OCI-M2 (cell line): ENCODE measurements around the gene CHMP5.
"Not testable (repeated sequence)": the region's sequence is repeated elsewhere in the genome, so short reads cannot be mapped to it uniquely, and the experiment has no call there.

Experiments
- DNase-seq: peaks from one replicate; lab custom pipeline; 2025; ENCODE audit not compliant: unreplicated experiment; lab: John Stamatoyannopoulos, UW

The CHMP5 gene

DNA sequence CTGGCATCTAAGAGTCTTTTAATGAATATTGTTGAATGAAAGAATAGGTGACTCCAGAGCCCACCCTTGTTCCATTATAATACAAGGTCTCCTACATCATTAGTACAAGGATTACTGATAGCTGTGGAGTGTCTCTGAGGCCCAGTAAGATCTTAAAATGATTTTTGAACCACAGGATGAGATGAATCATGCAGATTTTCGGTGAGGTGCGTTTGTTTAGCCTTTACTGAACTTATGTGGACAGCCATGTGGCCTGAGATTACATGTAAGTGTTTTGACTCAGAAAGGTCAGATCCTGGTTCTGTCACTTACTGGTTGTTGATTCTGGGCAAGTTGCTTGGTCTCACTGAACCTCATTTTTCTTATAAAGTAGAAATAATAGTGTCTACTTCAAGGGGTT lies 47.1 kb downstream of the CHMP5 start:
- DNase-seq: no peak

- no peak for DNase-seq
Observed at GRCh38 chr9:33315371-33315770, 50.5 kb downstream of the CHMP5 start.

DNA sequence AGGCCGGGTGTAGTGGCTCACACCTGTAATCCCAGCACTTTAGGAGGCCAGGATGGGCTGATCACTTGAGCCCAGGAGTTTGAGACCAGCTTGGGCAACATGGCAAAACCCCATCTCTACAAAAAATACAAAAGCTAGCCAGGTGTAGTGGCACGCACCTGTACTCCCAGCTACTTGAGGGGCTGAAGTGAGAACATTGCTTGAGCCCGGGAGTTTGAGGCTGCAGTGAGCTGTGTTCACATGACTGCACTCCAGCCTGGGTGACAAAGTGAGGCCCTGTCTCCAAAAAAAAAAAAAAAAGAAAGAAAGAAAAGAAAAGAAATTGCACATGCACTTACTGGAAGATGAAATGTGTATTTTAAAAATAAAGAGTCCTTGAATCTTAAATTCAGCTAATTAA lies 52.3 kb downstream of the CHMP5 start:
- DNase-seq: not testable (repeated sequence)

DNA sequence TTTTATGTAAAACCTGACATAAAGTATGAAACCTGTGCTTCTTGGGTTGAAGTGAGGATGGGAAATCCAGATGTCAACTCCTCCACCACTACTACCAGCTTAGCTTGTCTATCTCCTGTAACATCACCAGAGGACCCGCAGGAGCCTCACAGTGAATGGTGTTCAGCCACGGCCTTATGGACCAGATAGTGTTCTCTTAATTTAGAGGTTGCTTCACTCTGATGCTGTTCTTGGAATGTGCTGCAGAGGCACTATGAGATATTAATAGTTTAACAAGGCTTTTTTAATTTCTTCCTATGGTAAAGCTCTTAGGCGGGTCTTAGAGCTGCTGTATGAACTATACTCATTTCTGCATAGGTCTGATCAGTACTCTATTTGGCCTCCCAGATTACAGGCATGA lies 53.4 kb downstream of the CHMP5 start:
- no peak for DNase-seq

GRCh38 chr9:33318781-33319180 lies 53.9 kb downstream of the CHMP5 start:
- no peak for DNase-seq

GRCh38 chr9:33320230-33320567 lies 55.4 kb downstream of the CHMP5 start:
- DNase-seq: no peak

GRCh38 chr9:33320568-33321261 lies 55.9 kb downstream of the CHMP5 start:
- DNase-seq: no peak

DNA sequence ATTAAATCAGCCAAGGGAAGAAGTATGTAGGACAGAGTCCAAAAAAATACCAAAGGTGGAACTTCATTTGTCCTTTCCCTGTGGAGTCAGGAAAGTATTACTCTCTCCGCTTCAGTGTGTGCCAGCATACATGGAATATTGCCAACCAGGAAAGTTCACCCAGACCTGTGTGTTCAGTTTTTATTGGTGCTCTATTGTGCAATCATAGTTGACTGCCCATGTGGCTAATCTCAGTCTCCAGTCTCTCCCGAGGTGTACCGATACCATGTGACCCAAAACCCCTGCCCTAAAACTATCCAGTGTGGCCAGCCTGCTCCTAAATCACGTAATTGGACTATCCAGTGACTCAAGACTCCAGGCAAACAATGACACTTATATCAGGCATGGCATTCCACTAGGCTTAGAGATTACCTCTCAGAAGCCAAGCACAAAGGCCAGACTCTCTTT lies 64.3 kb downstream of the CHMP5 start:
- no peak for DNase-seq

DNA sequence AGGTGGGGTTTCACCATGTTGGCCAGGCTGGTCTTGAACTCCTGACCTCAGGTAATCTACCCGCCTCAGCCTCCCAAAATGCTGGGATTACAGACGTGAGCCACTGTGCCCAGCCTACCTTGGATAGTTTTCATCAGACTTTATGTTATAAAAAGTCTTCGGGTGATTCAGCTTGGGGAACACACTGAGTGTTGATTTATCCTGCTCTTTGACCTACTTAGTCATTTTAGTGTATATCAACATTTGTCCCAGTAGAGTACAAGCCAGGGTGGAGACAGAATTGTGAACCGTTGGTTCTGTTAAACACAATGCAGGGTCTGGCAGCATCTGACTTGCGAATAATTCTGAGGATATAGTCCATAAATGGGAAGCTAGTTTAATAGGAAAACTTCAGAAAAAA lies 65.1 kb downstream of the CHMP5 start:
- no peak for DNase-seq

DNA sequence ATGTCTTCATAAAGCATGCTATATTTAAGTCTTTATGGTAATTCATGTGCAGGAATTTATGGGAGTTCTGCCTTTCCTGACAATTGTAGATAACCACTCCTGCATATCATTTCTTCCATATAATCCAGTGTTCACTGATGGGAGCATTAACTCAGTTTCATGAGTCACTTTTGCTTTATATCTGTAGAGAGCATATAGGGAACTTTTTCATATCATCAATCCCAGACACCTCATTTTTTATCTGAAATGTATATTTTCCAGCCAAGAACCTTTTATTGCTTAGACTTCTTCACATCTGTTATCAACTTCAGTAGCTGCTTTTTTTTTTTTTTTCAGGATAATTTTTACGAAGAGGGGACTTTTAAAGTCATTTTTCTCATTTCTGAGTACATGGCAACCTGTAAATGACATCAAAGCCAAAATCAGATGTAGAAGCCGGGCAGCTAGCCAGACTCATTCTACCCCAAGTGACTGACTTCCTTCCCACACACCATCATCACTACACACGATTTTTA lies 66.6 kb downstream of the CHMP5 start:
- peak; percentile 58 for DNase-seq
